SIG-M5 (cell line): ENCODE data around the gene ETFRF1.

Experiments
- DNase-seq: peaks from one replicate; lab custom pipeline; 2025; lab: John Stamatoyannopoulos, UW

The ETFRF1 gene, protein sequence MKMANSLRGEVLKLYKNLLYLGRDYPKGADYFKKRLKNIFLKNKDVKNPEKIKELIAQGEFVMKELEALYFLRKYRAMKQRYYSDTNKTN

DNA sequence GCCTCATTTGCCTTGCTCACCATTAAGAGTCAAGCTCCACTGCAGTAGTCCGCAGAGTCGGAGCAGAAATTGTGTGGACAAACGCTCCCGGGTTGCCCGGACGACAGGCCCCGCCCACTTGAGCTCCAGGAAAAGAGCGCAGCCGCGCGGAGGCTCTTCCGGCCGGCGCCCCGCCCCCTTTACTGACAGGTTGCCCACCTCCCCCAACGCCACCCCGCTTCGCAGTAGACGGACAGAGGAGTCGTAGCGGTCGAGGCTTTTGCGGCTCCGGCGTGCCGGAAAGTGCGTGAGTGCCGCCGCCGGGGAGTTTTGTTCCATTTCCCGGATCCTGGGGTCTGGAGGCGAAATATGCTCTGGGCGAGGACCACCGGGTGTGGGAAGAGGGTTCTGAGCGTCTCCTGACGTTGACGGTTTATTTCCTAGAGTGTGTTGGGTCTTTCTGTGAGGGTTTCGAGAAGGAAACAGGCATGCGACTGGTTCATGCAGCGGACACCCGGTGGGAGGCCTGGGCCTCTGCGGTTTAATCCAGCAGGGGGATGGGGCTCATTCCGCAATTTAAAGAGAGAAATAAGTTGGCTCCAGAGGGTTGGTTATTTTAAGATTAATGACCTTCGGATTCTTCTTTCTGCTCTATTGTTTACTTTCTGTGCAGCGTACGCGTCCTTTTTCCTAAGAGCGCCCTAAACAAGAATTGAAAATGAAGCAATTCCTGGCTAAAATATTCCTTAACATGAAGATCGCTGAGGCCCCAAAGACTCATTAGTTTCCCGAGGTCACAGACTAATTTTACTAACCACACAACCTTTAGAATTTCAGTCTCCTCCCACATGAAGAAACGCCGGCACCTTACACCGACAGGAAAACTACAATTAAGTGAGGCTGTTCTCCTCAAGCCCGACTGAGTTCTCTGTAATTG, at the start of gene ETFRF1, which contains the start of gene DNAI7:
ETFRF1 (plus strand) TSS at position 182 of the 916 bp plus-strand sequence. CDS start 8,720 bp downstream, outside the sequence.
DNAI7 (minus strand) TSS at position 105 of the 916 bp plus-strand sequence; CDS start at position 23, 82 bp downstream.
- DNase-seq: peak; percentile 78

GRCh38 chr12:25146686-25147085, 48.4 kb upstream of the ETFRF1 start:
- no peak for DNase-seq

DNA sequence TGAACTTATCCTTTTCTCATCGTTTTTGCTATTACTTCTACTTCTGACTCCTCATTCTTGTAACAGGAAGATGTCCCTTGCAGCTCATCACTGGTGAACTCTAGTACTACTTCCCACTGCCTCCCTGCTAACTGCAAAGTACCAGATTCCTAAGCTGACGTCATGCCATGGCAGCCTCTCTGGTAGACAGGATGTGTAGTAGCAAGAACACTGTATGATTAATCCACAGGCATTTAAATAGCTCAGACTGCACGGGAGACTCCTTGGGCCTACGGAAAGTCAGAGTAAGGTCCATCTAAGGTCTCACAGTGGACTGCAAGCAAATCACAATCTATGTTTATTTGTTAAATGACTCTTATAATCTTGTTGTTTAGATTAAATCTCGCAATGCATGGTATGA, 43.6 kb upstream of the ETFRF1 start:
- no peak for DNase-seq

- DNase-seq: no peak
These were observed 43.0 kb upstream of the ETFRF1 start for GRCh38 chr12:25152055-25152454.

GRCh38 chr12:25155022-25155576, 39.9 kb upstream of the ETFRF1 start:
- DNase-seq: no peak

- DNase-seq: no peak
These were observed 39.0 kb upstream of the ETFRF1 start for GRCh38 chr12:25156061-25156460.

GRCh38 chr12:25162866-25163265, 32.2 kb upstream of the ETFRF1 start:
- DNase-seq: no peak

DNA sequence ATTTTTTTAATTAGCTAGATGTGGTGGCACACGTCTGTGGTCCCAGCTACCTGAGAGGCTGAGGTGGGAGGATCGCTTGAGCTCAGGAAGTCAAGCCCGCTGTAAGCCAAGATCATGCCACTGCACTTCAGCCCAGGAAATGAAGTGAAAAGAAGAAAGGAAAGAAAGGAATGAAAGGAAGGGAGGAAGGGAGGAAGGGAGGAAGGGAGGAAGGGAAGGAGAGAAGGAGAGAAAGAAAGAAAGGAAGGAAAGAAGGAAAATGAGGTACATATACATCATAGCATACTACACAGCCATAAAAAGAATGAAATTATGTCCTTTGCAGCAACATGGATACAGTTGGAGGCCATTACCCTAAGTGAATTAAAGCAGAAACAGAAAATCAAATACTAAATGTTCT, 12.3 kb upstream of the ETFRF1 start:
- DNase-seq: no peak

DNA sequence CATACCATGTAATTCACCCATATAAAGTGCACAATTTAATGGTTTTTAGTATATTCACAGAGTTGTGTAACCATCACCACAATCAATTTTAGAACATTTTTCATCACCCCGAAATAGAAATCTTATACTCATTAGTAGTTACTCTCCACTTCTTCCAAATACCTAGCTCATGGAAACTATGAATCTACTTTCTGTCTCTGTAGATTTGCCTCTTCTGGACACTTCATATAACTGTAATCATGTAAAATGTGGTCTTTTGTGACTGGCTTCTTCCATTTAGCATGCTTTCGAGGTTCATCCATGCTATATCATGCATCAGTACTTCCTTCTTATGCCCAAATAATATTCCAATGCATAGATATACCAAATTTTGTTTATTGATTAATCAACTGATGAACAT, 10.9 kb upstream of the ETFRF1 start:
- no peak for DNase-seq

GRCh38 chr12:25186038-25186787, 8.8 kb upstream of the ETFRF1 start:
- DNase-seq: no peak

DNA sequence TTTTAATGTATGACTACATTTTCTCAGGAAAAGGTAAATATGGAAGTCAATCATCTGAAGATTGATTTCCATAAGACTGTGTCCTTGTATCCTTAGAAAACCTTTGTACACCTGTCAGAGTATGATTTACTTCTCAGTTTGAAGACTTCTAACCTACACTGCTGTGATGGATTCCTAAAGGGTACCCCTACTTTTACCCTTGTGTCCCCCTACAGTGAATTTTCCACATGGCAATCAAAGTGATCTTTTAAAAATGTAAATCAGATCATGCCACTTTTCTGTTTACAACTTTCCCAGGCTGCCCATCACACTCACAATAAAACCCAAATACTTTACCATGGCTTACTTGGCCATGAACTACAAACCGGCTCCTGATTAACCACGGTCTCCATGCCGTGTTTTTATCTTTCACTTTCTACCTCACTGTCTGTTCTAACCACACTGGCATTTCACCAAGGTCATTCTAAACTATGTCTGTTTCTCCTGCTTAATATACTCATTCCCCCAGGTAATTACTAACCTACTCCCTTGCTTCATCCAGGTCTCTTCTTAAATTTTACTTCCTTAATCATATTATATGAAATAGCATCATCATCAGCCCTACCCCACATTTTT, 8.1 kb upstream of the ETFRF1 start:
- DNase-seq: no peak

GRCh38 chr12:25187781-25188180, 7.3 kb upstream of the ETFRF1 start:
- no peak for DNase-seq

DNA sequence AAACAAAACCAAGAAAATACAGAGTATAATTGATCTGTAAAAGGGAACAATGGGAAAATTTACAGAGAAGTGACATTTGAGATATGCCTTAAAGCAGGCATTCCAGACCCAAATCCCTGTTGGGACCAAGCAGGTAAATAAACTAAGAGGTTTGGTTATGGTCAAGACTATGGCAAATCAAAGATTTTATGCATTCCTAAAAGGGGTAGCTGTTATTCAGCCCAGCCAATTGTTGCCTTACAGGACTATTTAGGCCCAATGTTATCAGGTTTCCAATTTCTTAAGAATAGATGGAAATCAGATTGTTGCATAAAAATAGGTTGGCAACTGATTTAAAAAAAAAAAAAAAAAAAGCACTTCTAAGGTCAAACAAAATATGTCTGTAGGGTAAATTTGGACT, 5.4 kb upstream of the ETFRF1 start:
- no peak for DNase-seq

- DNase-seq: no peak
These were observed 4.2 kb upstream of the ETFRF1 start for GRCh38 chr12:25190793-25191192.

GRCh38 chr12:25194214-25194613, 823 bp upstream of the ETFRF1 start:
- DNase-seq: no peak

- no peak for DNase-seq
These were observed 348 bp upstream of the ETFRF1 start for GRCh38 chr12:25194722-25195055.

- no peak for DNase-seq
These were observed 2.6 kb downstream of the ETFRF1 start for GRCh38 chr12:25197608-25198007.

DNA sequence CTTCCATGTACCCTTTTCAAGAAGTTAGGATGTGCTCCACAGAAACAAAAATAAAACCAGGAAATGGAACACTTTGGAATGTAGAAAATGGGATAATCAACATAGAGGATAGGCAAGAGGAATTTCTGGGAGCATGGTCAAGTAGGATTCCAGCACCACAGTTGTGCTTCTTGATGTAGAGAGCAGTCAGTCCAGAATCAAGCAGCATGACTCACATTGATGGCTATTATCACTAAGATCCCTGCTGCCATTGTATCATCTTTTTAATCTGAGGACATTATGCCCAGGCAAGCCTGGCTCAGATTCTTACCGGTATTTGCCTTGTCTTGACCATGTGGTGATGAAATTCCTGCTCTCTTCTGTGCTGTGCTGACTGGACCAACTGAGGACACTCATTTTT, 5.7 kb downstream of the ETFRF1 start:
- DNase-seq: no peak

- no peak for DNase-seq
These were observed 7.1 kb downstream of the ETFRF1 start for GRCh38 chr12:25202137-25202536.

DNA sequence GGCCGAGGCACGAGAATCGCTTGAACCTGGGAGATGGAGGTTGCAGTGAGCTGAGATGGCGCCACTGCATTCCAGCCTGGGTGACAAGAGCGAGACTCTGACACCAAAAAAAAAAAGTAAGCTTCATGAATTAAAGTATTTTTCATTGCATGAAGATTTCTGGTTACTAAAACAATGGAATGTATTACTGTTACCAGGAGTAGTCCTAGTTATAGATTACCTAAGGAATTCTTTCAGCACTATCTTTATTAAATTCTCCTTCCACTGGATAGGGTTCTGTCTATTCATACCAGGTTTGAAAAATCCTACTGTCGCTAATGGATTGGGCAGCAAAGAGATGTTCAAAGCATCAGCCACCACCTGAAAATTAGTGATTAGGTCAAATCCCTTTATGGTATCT, 12.4 kb downstream of the ETFRF1 start:
- DNase-seq: no peak

- no peak for DNase-seq
These were observed 12.8 kb downstream of the ETFRF1 start for GRCh38 chr12:25207846-25208245.

DNA sequence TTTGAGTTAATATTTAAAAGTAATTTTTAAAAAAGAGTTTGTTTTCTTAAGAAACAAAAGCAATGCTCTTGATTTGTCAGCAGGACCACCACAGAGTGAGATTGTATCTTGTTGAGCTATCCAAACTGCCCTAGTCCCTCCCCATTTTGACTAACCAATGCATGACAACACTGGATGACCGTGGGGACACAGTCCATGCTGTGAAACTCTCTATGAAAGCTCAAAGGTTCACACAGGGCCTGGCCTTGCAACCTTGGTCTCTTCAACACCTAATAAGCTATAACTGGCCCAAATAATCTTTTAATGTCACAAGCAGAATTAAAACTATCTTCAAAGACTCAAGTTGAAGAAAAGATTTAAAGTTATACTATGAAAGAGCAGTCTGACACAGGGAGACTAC, 13.5 kb downstream of the ETFRF1 start:
- DNase-seq: no peak
